ENCODE results near the gene TRPV2.

The TRPV2 gene

DNA sequence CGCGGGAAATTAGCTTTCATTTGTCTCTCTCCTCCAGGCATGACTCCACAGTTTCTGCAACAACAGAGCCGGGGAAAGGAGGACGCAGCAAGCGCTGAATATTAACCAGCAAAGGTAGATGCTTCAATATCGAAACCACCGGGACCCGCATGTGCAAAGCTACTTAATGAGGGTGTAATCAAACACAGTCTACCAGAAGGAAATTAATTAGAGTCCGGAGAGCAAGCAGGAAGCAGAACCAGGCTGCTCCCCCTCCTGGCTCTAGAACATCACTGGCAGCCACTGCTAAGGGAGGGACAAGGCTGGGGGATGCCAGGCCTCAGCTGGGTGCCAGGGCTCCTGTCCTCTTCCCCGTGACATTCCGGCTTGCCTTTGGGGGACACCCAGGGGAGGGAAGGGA, 54.9 kb downstream of the TRPV2 start:
- H3K4me1 Mint-ChIP-seq, result no peaks in the 10 kb centered on the region
- H3K36me3 Mint-ChIP-seq, result peaks cover 2% of the 10 kb centered on the region
- H3K9me3 Mint-ChIP-seq, result no peaks in the 10 kb centered on the region
- no peaks in the 10 kb centered on the region for H3K27me3 Mint-ChIP-seq
- H3K27ac Mint-ChIP-seq, result no peak overlapping the region
- H3K4me3 Mint-ChIP-seq, result no peak overlapping the region

DNA sequence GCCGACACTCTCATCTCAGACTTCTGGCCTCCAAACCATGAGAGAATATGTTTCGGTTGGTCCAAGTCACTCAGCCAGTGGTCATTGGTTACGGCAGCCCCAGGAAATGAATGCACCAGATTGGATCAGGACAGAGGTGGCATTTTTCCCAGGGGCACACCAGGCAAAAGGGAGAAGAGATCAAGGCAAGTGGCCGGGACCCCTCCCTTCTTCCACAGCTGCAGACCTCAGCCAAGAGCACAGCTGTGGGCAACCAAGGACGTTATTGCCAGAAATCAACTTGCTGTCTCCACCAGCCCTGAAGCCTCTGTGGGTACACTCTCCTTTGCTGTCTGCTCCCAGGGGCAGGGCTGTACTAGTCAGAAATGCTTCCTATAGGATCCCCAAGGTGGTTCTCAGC, 55.9 kb downstream of the TRPV2 start:
- Mint-ChIP-seq H3K4me1 (no peaks in the 10 kb centered on the region), H3K9me3 (no peaks in the 10 kb centered on the region), H3K4me3 (no peak overlapping the region), H3K36me3 (peaks cover 2% of the 10 kb centered on the region), H3K27me3 (no peaks in the 10 kb centered on the region), H3K27ac (no peak overlapping the region)

DNA sequence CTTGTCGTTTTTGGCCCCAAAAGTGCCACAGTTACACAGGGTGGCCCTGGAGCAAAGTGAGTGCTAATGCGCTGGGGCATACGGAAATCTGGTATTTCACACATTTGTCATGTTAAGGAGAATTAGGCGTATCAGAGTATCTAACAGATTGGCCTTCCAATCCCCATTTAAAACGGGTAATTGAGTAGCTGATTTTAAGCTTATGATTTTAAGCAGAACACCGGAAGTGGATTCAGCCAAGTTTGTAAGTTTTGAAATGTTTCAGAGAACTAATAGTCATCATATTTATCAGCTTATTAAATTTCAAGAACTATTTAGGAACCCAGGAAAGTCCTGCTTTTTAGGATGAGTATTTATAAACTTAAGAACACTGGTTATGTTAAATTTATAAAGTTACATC, 57.2 kb downstream of the TRPV2 start:
- Mint-ChIP-seq H3K4me3 (no peak overlapping the region), H3K27me3 (no peaks in the 10 kb centered on the region), H3K9me3 (no peaks in the 10 kb centered on the region), H3K4me1 (no peaks in the 10 kb centered on the region), H3K27ac (no peak overlapping the region), H3K36me3 (peaks cover 2% of the 10 kb centered on the region)

DNA sequence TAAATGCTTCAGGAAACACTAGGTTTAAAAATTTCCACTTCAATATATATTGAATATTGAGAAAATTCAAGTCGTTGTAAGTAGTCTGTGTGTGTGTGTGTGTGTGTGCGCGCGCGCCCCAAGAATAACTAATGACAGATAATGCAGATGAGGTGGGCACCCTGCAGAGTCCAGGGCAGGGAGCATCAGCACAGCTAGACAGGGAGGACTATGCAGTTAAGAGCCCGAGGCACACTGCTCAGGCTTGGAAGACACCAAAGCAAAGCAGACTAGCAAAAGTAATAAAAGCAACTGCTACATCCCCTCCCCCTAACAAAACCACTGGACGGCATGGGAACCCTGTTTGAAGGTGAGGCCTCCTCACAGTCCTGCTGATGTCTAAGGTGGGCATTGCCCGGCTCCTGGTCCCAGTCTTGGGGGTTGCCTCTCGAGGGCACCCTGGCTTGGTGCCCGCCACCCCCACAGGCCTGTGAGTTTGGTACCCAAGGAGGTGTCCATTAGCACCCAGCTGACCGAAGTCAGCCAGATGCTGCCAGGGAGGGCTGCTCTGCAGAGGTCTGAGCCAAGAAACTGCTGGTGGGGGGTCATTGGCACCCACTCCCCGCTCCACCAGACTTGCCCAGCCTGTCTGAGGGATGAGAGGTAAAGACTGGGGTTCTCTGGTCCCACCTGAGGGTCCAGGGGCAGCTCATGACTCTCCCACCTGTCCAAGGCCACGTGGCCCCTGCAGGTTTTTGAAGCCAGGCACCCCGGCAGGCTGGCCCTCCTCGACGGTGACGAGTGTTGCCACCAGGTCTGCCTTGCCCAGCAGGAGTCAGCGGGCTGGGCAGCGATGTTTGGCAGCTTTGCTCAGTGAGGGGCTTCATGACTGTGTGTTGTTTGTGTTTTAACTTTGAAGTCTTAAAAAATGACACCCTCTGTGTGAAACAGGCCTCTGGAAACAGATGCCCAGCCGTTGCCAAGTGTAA, 58.0 kb downstream of the TRPV2 start:
- Mint-ChIP-seq H3K27me3 (no peaks in the 10 kb centered on the region), H3K4me3 (no peak overlapping the region), H3K4me1 (no peaks in the 10 kb centered on the region), H3K9me3 (no peaks in the 10 kb centered on the region), H3K36me3 (peaks cover 2% of the 10 kb centered on the region), H3K27ac (no peak overlapping the region)

DNA sequence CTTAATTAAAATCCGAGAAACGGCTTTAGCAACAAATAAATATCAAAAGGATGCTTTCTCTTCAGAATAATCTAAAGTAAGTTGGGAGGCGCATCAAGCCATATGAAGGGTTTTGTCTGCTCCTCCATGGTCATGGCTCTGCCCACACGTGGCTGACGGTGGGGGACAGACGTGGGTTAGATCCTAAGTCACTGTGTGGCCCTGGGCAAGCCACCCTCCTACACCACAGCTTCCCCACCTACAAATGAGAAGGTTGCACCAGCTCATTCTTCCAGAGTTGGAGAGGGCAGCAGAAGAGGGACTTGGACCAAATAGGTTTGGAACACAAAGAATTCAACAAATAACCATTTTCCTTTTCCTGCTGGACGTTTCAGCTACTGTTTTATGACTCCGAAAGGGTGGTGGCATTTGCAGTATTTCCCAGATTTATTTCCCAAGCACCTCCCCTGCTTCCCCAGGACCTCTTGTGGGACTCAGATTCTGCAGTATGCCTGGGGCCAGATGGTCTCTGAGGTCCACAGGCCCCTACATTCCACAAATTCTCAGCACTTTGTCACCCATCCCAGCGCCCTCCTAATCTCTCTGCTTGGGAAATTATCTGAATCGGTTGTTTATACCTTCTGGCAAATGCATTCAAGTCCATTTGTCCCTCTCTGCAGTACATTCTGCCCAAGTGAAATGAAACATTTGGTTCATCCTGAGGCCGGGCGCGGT, 58.8 kb downstream of the TRPV2 start:
- no peak overlapping the region for H3K27ac Mint-ChIP-seq

DNA sequence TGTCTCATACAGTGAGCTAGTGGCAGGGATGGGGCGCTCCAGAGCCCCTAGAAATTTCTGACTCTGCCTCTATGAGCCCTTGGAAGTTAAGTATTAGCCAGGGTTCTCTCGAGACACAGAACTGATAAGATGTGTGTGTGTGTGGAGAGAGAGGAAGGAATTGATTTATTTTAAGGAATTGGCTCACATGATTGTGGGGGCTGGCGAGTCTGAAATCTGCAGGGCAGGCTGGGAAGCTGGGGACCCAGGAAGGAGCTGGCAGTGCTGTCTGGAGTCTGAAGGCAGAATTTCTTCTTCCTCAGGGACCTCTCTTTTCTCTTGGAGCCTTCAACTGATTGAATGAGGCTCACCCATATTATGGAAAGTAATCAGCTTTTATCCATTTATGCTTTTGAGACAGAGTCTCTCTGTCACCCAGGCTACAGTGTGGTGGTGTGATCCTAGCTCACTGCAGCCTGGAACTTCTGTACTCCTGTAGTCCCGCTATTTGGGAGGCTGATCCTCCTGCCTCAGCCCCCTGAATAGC, 59.9 kb downstream of the TRPV2 start:
- Mint-ChIP-seq H3K27ac (no peak overlapping the region), H3K9me3 (no peaks in the 10 kb centered on the region), H3K4me1 (no peaks in the 10 kb centered on the region), H3K27me3 (no peaks in the 10 kb centered on the region), H3K36me3 (no peaks in the 10 kb centered on the region), H3K4me3 (no peak overlapping the region)

More for the DNA sequence above, 58.8 kb downstream of the TRPV2 start:
- H3K27me3 Mint-ChIP-seq, result no peaks in the 10 kb centered on the region
- no peak overlapping the region for H3K4me3 Mint-ChIP-seq
- H3K9me3 Mint-ChIP-seq, result no peaks in the 10 kb centered on the region
- peaks cover 1% of the 10 kb centered on the region for H3K36me3 Mint-ChIP-seq
- no peaks in the 10 kb centered on the region for H3K4me1 Mint-ChIP-seq

DNA sequence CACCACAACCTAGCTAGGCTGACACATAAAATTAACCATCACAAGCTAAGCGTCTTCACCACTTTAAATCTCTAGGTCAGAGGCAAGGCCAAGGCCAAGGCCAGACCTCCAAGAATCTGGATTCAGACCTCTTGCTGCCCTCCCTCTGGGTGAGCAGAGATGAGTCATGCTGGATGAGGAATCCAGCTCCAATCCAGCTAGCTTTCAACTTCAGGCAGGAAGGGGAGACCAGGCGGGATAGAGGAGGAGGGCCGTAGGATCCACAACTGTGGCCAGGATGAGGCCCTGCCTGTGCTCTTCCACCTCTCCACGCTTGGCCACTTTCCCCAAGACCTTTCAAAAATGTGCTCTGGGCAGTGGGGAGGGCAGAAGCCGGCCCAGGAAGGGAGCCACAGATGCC, 61.9 kb downstream of the TRPV2 start:
- Mint-ChIP-seq H3K36me3 (no peaks in the 10 kb centered on the region), H3K4me1 (no peaks in the 10 kb centered on the region), H3K9me3 (no peaks in the 10 kb centered on the region), H3K4me3 (no peak overlapping the region), H3K27me3 (no peaks in the 10 kb centered on the region), H3K27ac (no peak overlapping the region)

DNA sequence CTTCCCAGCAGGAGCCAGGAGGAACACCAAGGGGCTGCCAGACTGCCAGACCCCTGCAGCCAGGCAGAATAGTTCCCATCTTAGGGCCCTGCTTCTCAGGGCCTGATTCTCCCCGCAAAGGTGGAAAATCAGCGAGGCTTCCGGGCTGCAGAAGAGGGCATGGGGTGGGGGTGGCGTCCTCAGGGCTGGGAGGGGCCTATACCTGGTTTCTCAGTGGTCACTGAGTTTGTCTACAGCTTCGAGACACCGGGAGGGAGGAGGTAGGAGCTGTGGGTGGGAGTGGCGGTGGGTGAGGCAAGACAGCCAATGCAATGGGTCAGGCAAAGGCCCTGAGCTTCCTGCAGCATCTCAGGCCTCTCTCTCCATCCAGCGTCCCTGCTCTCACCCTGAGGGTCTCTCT, 62.3 kb downstream of the TRPV2 start:
- Mint-ChIP-seq H3K9me3 (no peaks in the 10 kb centered on the region), H3K27ac (no peak overlapping the region), H3K4me3 (no peak overlapping the region), H3K4me1 (no peaks in the 10 kb centered on the region), H3K36me3 (no peaks in the 10 kb centered on the region), H3K27me3 (no peaks in the 10 kb centered on the region)

DNA sequence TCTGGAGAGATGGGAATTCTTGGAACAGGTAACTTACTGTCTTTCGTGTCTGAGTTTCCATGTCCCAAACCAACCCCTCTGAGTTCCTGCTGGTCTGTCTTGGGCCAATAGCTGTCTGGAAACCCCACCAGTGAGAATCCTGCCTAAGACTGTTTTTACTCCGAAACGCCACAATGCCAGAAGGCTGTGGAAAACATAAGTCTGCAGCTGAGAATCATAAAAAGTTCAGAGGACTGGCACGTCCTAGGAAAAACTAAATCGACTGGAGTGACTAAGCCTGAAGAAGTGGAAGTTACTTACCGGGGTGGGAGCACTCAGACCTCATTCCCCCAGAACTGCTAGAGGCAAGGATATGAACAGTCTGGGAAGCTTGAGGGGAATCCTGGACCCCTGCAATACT, 63.3 kb downstream of the TRPV2 start:
- Mint-ChIP-seq H3K4me1 (no peaks in the 10 kb centered on the region), H3K27me3 (no peaks in the 10 kb centered on the region), H3K27ac (peak overlapping the region; percentile 23), H3K9me3 (no peaks in the 10 kb centered on the region), H3K4me3 (no peak overlapping the region), H3K36me3 (no peaks in the 10 kb centered on the region)

DNA sequence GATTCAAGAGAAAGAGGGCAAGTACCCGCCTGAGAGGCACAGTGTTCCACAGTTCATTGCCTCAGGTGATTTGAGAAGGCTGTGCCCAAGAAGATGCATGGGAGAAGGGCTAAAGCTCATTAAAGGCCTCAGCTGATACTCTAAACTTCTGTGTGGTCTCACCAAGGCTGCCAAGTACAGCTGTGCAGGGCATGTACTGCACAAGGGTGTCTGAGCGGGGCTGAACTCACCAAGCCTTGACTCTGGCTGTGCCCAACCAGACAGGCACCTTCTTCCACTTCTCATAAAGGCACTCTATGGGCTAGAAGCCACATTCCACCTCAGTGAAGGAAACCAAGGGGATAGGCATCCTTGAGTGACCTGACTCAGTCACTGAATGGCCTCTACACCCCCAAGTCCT, 63.9 kb downstream of the TRPV2 start:
- H3K4me1 Mint-ChIP-seq, result no peaks in the 10 kb centered on the region
- H3K36me3 Mint-ChIP-seq, result no peaks in the 10 kb centered on the region
- H3K9me3 Mint-ChIP-seq, result no peaks in the 10 kb centered on the region
- no peak overlapping the region for H3K4me3 Mint-ChIP-seq
- H3K27ac Mint-ChIP-seq, result no peak overlapping the region
- H3K27me3 Mint-ChIP-seq, result no peaks in the 10 kb centered on the region

DNA sequence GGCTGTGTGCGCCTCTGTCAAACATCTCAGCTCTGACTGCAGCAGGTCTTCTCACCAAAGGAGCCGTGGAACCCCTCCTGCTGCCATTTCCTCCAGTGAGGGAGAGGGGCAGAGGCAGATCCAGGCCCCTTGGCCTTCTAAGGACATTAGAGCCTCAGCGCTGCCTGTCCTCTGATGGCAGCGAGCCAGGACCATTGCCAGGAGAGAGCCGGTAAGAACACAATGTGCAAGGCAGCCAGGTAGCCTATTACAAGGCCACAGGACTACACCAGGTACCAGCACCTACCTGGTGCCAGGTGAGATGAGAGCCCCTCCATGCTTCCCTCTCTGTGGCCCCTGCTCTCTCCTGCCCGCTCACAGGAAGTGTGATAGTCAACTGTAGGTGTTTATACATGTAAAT, 65.6 kb downstream of the TRPV2 start:
- Mint-ChIP-seq H3K4me3 (no peak overlapping the region), H3K36me3 (no peaks in the 10 kb centered on the region), H3K9me3 (no peaks in the 10 kb centered on the region), H3K27ac (no peak overlapping the region), H3K4me1 (no peaks in the 10 kb centered on the region), H3K27me3 (no peaks in the 10 kb centered on the region)

DNA sequence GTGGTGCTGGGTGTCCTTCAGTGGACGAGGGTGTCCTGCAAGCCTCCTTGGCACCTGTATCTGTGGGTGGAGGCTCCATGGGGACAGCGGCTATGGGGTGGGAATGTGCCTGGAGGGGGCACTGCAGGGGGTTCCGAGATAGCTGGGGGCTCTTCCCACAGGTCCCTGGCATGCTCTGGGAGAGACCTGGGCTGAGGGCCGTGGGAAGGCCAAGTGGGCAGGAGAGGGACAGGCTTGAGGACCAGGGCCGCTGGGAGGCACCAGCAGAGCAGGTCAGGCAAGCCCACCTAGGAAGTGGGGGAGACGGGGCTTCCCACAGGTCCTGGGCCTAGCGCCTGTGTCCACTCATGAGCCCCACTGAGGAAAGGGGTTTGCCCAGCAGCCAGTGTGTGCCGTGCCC, 66.9 kb downstream of the TRPV2 start:
- Mint-ChIP-seq H3K4me1 (no peaks in the 10 kb centered on the region), H3K9me3 (no peaks in the 10 kb centered on the region), H3K27ac (no peak overlapping the region), H3K27me3 (no peaks in the 10 kb centered on the region), H3K36me3 (no peaks in the 10 kb centered on the region), H3K4me3 (no peak overlapping the region)

DNA sequence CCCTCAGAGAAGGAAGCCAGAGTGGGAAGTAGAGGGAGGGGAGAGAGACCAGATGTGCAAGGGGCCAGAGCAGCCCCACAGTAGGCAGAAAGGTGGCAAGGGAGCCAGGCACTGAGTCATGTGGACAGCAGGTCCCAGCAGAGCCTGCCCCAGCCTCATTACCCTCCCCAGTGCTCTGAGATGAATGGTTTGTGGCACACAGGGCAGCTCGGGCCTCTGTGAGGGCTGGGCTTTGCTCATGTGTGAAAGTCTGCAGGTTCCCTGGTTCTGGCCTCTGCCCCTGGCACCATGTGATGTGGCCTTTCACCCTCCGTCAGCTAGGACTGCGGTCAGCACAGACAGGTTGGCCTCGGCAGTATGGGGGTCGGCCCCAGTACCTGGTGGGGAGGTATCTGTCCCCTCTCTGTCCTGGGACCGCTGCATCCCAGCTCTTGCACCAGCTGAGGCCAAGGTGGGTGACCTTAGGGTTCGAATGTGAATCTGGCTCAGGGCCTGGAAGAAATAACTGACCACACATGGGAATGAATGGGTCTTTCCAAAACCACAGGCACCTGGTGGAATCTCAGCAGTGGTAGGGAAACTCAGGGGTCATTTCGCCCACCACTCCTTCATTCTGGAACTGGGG, 67.8 kb downstream of the TRPV2 start:
- Mint-ChIP-seq H3K27me3 (no peaks in the 10 kb centered on the region), H3K4me1 (no peaks in the 10 kb centered on the region), H3K4me3 (no peak overlapping the region), H3K9me3 (no peaks in the 10 kb centered on the region), H3K27ac (no peak overlapping the region), H3K36me3 (no peaks in the 10 kb centered on the region)

DNA sequence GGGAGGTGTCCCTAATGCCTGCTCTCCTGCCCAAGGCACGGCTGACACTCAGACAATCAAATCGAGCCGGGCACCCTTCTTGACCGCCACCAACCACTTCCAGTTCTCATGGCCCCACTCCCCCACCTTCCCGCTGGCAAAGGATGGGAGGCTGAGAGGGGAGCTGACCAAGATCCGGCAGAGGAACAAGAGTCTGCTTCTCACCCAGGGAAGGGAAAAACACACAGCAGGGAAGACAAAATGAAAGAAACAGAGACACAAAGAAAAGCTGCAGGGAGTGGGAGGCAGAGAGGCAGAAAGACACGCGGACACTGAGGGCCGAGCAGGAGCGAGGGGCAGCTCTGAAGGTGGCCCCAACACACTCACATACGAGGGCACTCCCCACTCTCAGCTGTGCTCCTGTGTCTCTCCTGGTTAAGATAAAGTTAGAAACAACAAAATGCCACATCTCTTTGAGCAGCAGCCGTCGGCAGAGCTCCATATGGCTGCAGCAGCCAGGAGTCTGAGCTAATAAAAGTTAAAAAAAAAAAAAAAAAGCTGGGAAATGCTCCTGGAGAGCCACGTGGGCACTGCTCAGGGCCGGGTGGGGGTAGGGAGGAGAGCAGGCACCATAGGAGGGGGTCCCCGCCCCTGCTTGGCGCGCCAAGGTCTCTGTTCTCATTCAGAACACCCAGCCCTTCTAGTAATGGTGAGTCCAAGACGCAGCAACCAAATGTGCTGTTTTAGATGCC, 69.2 kb downstream of the TRPV2 start:
- Mint-ChIP-seq H3K27me3 (no peaks in the 10 kb centered on the region), H3K36me3 (no peaks in the 10 kb centered on the region), H3K4me3 (no peak overlapping the region), H3K4me1 (no peaks in the 10 kb centered on the region), H3K9me3 (no peaks in the 10 kb centered on the region), H3K27ac (no peak overlapping the region)

All from activated naive CD4-positive, alpha-beta T cell treated with anti-CD3 and anti-CD28 coated beads, Interleukin-2, amount 50 U/mL, for 24 hours (primary cell).